ENCODE results near the gene FBXW8.

FBXW8 gene

DNA sequence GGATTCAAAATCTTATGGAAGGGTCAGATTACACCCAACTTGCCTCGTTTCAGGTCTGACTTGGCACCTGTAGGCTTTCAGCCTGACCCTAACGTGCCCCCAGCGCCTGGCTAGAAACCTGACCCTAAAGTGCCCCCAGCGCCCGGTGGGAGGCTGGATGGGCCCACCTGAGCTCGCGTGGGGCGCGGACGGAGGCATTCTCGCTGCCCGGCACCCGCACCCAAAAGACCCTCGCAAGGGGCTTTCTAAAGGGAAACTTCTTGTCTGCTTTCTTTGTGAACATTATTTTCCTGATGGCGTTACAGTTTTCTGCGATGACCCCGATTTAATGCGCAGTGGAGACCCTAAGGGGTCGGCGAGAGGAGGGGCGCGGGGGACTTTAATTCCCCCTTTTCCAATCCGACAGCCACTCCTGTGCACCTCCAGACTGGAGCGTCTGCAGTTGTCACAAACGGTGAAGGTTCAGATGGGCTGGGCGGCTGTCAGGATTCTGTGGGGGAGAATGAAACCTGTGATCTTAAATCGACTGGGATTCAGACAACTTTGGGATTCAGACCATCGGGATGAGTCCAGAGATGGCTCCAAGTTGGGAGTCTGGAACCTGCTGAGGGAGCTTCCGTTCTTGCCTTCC, 28.8 kb upstream of the FBXW8 start (continued):
- TF ChIP-seq HOXD13 (CRISPR knock-in tag; IDR thresholded peaks at IDR 0.05; ENCODE audit: borderline replicate concordance) (no peak), SCRT1 (tag by site-specific recombination; IDR thresholded peaks at IDR 0.05; ENCODE audit: borderline replicate concordance) (peak; percentile 72), KLF10 (tag by site-specific recombination; IDR thresholded peaks at IDR 0.05) (no peak), HOXA7 (CRISPR knock-in tag; IDR thresholded peaks at IDR 0.05; ENCODE audit: borderline replicate concordance) (no peak), ZNF664 (tag by site-specific recombination; IDR thresholded peaks at IDR 0.05) (no peak), GLIS2 (tag by site-specific recombination; IDR thresholded peaks at IDR 0.05) (no peak; the same call in 1 of the 2 replicates), ZFP69B (tag by site-specific recombination; IDR thresholded peaks at IDR 0.05) (peak; percentile 80), ZNF416 (tag by site-specific recombination; IDR thresholded peaks at IDR 0.05) (no peak), ZNF335 (tag by site-specific recombination; conservative IDR thresholded peaks at IDR 0.05) (peak; percentile 75), ZBTB20 (tag by site-specific recombination; IDR thresholded peaks at IDR 0.05) (no peak), ZNF501 (tag by site-specific recombination; IDR thresholded peaks at IDR 0.05) (no peak), ZNF549 (tag by site-specific recombination; IDR thresholded peaks at IDR 0.05) (no peak), ZNF555 (tag by site-specific recombination; conservative IDR thresholded peaks at IDR 0.05) (no peak), BCL11B (tag by site-specific recombination; IDR thresholded peaks at IDR 0.05; ENCODE audit: low read depth) (no peak), ZNF747 (tag by site-specific recombination; IDR thresholded peaks at IDR 0.05) (no peak), ZFHX2 (tag by site-specific recombination; conservative IDR thresholded peaks at IDR 0.05) (peak; percentile 45; the same call in 1 of the 2 replicates), ZNF521 (tag by site-specific recombination; IDR thresholded peaks at IDR 0.05) (no peak), ZNF138 (tag by site-specific recombination; IDR thresholded peaks at IDR 0.05; ENCODE audit: borderline replicate concordance) (no peak), ZNF624 (tag by site-specific recombination; IDR thresholded peaks at IDR 0.05) (no peak), ZFP37 (tag by site-specific recombination; IDR thresholded peaks at IDR 0.05) (no peak), WT1 (tag by site-specific recombination; IDR thresholded peaks at IDR 0.05) (no peak)
- TF ChIP-seq, protein P1, sequence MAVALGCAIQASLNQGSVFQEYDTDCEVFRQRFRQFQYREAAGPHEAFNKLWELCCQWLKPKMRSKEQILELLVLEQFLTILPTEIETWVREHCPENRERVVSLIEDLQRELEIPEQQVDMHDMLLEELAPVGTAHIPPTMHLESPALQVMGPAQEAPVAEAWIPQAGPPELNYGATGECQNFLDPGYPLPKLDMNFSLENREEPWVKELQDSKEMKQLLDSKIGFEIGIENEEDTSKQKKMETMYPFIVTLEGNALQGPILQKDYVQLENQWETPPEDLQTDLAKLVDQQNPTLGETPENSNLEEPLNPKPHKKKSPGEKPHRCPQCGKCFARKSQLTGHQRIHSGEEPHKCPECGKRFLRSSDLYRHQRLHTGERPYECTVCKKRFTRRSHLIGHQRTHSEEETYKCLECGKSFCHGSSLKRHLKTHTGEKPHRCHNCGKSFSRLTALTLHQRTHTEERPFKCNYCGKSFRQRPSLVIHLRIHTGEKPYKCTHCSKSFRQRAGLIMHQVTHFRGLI (tag by site-specific recombination; IDR thresholded peaks at IDR 0.05): no peak
- TF ChIP-seq, protein P2, sequence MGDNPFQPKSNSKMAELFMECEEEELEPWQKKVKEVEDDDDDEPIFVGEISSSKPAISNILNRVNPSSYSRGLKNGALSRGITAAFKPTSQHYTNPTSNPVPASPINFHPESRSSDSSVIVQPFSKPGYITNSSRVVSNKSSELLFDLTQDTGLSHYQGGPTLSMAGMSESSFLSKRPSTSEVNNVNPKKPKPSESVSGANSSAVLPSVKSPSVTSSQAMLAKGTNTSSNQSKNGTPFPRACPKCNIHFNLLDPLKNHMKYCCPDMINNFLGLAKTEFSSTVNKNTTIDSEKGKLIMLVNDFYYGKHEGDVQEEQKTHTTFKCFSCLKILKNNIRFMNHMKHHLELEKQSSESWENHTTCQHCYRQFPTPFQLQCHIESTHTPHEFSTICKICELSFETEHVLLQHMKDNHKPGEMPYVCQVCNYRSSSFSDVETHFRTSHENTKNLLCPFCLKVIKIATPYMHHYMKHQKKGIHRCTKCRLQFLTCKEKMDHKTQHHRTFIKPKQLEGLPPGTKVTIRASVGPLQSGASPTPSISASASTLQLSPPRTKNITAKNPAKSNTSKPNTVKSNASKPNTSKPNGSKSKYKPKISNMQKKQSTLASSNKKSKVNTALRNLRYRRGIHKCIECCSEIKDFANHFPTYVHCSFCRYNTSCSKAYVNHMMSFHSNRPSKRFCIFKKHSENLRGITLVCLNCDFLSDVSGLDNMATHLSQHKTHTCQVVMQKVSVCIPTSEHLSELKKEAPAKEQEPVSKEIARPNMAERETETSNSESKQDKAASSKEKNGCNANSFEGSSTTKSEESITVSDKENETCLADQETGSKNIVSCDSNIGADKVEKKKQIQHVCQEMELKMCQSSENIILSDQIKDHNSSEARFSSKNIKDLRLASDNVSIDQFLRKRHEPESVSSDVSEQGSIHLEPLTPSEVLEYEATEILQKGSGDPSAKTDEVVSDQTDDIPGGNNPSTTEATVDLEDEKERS (tag by site-specific recombination; IDR thresholded peaks at IDR 0.05): no peak
- TF ChIP-seq, protein P3, sequence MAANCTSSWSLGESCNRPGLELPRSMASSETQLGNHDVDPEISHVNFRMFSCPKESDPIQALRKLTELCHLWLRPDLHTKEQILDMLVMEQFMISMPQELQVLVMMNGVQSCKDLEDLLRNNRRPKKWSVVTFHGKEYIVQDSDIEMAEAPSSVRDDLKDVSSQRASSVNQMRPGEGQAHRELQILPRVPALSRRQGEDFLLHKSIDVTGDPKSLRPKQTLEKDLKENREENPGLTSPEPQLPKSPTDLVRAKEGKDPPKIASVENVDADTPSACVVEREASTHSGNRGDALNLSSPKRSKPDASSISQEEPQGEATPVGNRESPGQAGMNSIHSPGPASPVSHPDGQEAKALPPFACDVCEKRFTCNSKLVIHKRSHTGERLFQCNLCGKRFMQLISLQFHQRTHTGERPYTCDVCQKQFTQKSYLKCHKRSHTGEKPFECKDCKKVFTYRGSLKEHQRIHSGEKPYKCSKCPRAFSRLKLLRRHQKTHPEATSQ (tag by site-specific recombination; IDR thresholded peaks at IDR 0.05): no peak
- TF ChIP-seq, protein P4, sequence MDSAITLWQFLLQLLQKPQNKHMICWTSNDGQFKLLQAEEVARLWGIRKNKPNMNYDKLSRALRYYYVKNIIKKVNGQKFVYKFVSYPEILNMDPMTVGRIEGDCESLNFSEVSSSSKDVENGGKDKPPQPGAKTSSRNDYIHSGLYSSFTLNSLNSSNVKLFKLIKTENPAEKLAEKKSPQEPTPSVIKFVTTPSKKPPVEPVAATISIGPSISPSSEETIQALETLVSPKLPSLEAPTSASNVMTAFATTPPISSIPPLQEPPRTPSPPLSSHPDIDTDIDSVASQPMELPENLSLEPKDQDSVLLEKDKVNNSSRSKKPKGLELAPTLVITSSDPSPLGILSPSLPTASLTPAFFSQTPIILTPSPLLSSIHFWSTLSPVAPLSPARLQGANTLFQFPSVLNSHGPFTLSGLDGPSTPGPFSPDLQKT (IDR thresholded peaks at IDR 0.05; ENCODE audit: borderline replicate concordance, low read depth, low read length): no peak
- TF ChIP-seq, protein P5, sequence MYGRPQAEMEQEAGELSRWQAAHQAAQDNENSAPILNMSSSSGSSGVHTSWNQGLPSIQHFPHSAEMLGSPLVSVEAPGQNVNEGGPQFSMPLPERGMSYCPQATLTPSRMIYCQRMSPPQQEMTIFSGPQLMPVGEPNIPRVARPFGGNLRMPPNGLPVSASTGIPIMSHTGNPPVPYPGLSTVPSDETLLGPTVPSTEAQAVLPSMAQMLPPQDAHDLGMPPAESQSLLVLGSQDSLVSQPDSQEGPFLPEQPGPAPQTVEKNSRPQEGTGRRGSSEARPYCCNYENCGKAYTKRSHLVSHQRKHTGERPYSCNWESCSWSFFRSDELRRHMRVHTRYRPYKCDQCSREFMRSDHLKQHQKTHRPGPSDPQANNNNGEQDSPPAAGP (tag by site-specific recombination; IDR thresholded peaks at IDR 0.05): no peak
- TF ChIP-seq, protein P6, sequence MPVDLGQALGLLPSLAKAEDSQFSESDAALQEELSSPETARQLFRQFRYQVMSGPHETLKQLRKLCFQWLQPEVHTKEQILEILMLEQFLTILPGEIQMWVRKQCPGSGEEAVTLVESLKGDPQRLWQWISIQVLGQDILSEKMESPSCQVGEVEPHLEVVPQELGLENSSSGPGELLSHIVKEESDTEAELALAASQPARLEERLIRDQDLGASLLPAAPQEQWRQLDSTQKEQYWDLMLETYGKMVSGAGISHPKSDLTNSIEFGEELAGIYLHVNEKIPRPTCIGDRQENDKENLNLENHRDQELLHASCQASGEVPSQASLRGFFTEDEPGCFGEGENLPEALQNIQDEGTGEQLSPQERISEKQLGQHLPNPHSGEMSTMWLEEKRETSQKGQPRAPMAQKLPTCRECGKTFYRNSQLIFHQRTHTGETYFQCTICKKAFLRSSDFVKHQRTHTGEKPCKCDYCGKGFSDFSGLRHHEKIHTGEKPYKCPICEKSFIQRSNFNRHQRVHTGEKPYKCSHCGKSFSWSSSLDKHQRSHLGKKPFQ (tag by site-specific recombination; IDR thresholded peaks at IDR 0.05): no peak
- TF ChIP-seq, protein P7, sequence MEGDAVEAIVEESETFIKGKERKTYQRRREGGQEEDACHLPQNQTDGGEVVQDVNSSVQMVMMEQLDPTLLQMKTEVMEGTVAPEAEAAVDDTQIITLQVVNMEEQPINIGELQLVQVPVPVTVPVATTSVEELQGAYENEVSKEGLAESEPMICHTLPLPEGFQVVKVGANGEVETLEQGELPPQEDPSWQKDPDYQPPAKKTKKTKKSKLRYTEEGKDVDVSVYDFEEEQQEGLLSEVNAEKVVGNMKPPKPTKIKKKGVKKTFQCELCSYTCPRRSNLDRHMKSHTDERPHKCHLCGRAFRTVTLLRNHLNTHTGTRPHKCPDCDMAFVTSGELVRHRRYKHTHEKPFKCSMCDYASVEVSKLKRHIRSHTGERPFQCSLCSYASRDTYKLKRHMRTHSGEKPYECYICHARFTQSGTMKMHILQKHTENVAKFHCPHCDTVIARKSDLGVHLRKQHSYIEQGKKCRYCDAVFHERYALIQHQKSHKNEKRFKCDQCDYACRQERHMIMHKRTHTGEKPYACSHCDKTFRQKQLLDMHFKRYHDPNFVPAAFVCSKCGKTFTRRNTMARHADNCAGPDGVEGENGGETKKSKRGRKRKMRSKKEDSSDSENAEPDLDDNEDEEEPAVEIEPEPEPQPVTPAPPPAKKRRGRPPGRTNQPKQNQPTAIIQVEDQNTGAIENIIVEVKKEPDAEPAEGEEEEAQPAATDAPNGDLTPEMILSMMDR (tag by site-specific recombination; IDR thresholded peaks at IDR 0.05): no peak
- TF ChIP-seq, protein P8, sequence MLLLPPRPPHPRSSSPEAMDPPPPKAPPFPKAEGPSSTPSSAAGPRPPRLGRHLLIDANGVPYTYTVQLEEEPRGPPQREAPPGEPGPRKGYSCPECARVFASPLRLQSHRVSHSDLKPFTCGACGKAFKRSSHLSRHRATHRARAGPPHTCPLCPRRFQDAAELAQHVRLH (tag by site-specific recombination; IDR thresholded peaks at IDR 0.05): no peak
